H1 (cell line): ENCODE data around the gene THUMPD3. TPM values are rescaled to one million over a fixed set of nuclear protein-coding genes. Genes with fewer than 3 reads are reported as not detected.

Source experiments
- CTCF ChIA-PET: fragments of 300-600 bp; sonication (Branson Sonifier 250); formaldehyde crosslinking; loops from one replicate; lab custom pipeline; 2021; ENCODE audit not compliant: partially characterized antibody; lab: Charles Lee
- POLR2A ChIA-PET: fragments of 300-600 bp; sonication (Branson Sonifier 250); formaldehyde crosslinking; loops from one replicate; lab custom pipeline; 2021; ENCODE audit warnings: inconsistent platforms; ENCODE audit not compliant: partially characterized antibody; lab: Charles Lee
- DNase-seq, 2 experiments: peaks; one replicate each; pipeline versions ENCODE4 v3.0.0 to v3.0.0-alpha.2; 2010 to 2022; ENCODE audit warnings: low spot score in 2 of 2, low read depth in 1 of 2, mixed read lengths in 1 of 2
- FAIRE-seq: peaks from 2 replicates; lab custom pipeline; 2011; peaks lifted over from hg19 to GRCh38; lab: Jason Lieb, UNC
- H2AFZ ChIP-seq: 2 replicates; pipeline ENCODE4 v1.8.1; 2012; ENCODE audit warnings: low read length, inconsistent platforms
- H2AK5ac ChIP-seq: 2 replicates; pipeline ENCODE4 v1.6.1; 2013; ENCODE audit warnings: low read depth, low read length
- H2BK120ac ChIP-seq: replicated peaks from 2 replicates; pipeline ENCODE3; 2013; ENCODE audit warnings: low read depth, low read length, inconsistent platforms
- H2BK12ac ChIP-seq: 2 replicates; pipeline ENCODE4 v1.6.1; 2013; ENCODE audit warnings: low read depth, low read length
- H2BK15ac ChIP-seq: 2 replicates; pipeline ENCODE4 v1.6.1; 2013; ENCODE audit warnings: low read length
- H2BK20ac ChIP-seq: 2 replicates; pipeline ENCODE4 v1.6.1; 2013; ENCODE audit warnings: low read length
- H2BK5ac ChIP-seq: 2 replicates; pipeline ENCODE4 v1.6.1; 2013; ENCODE audit warnings: low read depth, low read length
- H3K14ac ChIP-seq: 2 replicates; pipeline ENCODE4 v1.6.1; 2013; ENCODE audit warnings: inconsistent platforms; ENCODE audit not compliant: insufficient read length
- H3K18ac ChIP-seq: 2 replicates; pipeline ENCODE4 v1.6.1; 2013; ENCODE audit warnings: low read length; ENCODE audit errors: extremely low read depth
- H3K23ac ChIP-seq: 2 replicates; pipeline ENCODE4 v1.6.1; 2013; ENCODE audit warnings: inconsistent platforms; ENCODE audit not compliant: insufficient read length
- H3K23me2 ChIP-seq: 2 replicates; pipeline ENCODE4 v1.6.1; 2013; ENCODE audit warnings: low read depth, low read length
- H3K27ac ChIP-seq: 2 replicates; pipeline ENCODE4 v1.6.1; 2011; ENCODE audit warnings: low read depth, low read length, inconsistent platforms
- H3K27me3 ChIP-seq, 4 experiments: replicated peaks in 1 of 4; 1 replicate in 1 of 4; 2 replicates in 3 of 4; pipeline versions ENCODE4 v1.6.1 to v1.8.1; 2011 to 2013; ENCODE audit warnings: low read length in 3 of 4, mild to moderate bottlenecking in 3 of 4, inconsistent platforms in 2 of 4, mixed read lengths in 2 of 4, moderate library complexity in 1 of 4; ENCODE audit not compliant: control insufficient read depth in 3 of 4, insufficient read depth in 3 of 4; ENCODE audit errors: extremely low read depth in 1 of 4
- H3K36me3 ChIP-seq, 4 experiments: 2 replicates each; pipeline versions ENCODE4 v1.6.1 to v1.8.1; 2011 to 2013; ENCODE audit warnings: mild to moderate bottlenecking in 4 of 4, low read length in 3 of 4, moderate library complexity in 2 of 4, control low read depth in 1 of 4, inconsistent platforms in 1 of 4; ENCODE audit not compliant: insufficient read depth in 4 of 4, control insufficient read depth in 2 of 4
- H3K4ac ChIP-seq: replicated peaks from 2 replicates; pipeline ENCODE3; 2013; ENCODE audit warnings: low read length, low read depth, mixed read lengths, inconsistent platforms; ENCODE audit not compliant: insufficient read length
- H3K4me1 ChIP-seq, 4 experiments: replicated peaks in 1 of 4; 1 replicate in 1 of 4; 2 replicates in 3 of 4; pipeline versions ENCODE4 v1.6.1 to v1.8.1; 2011 to 2013; ENCODE audit warnings: low read length in 3 of 4, inconsistent platforms in 2 of 4, mixed read lengths in 1 of 4; ENCODE audit not compliant: insufficient read depth in 4 of 4, control insufficient read depth in 3 of 4
- H3K4me2 ChIP-seq, 2 experiments: 2 replicates each; pipeline versions ENCODE4 v1.6.1 to v1.8.1; 2011 to 2013; ENCODE audit warnings: low read depth in 2 of 2, low read length in 2 of 2, control low read depth in 1 of 2, inconsistent platforms in 1 of 2, mild to moderate bottlenecking in 1 of 2; ENCODE audit not compliant: insufficient read depth in 1 of 2
- H3K4me3 ChIP-seq, 4 experiments: fragments of 200-600, 300-600 bp in 1 of 4; sonication (generic), shearing (Covaris generic), sonication (Bioruptor Twin) in 1 of 4; 2 replicates each; pipeline versions ENCODE4 v1.5.1 to v1.8.1; 2011 to 2016; ENCODE audit warnings: low read length in 4 of 4, low read depth in 3 of 4, control low read depth in 2 of 4, inconsistent platforms in 2 of 4, mild to moderate bottlenecking in 2 of 4, mixed read lengths in 1 of 4, moderate library complexity in 1 of 4; ENCODE audit not compliant: insufficient read depth in 2 of 4; ENCODE audit errors: extremely low read depth in 1 of 4
- H3K56ac ChIP-seq: replicated peaks from 2 replicates; pipeline ENCODE3; 2013; ENCODE audit warnings: low read depth, mild to moderate bottlenecking, mixed read lengths, low read length, inconsistent platforms; ENCODE audit not compliant: insufficient read length
- H3K79me1 ChIP-seq: 2 replicates; pipeline ENCODE4 v1.6.1; 2013; ENCODE audit warnings: low read depth, low read length, control low read depth
- H3K79me2 ChIP-seq, 2 experiments: 2 replicates each; pipeline versions ENCODE4 v1.6.1 to v1.8.1; 2012 to 2013; ENCODE audit warnings: low read length in 2 of 2, mild to moderate bottlenecking in 2 of 2, inconsistent platforms in 1 of 2; ENCODE audit not compliant: insufficient read depth in 2 of 2, control insufficient read depth in 1 of 2
- H3K9ac ChIP-seq, 4 experiments: replicated peaks in 1 of 4; 1 replicate in 1 of 4; 2 replicates in 3 of 4; pipeline versions ENCODE4 v1.6.1 to v1.8.1; 2011 to 2013; ENCODE audit warnings: low read depth in 3 of 4, low read length in 3 of 4, control low read depth in 2 of 4, mild to moderate bottlenecking in 2 of 4, moderate library complexity in 2 of 4, inconsistent platforms in 1 of 4; ENCODE audit errors: extremely low read depth in 1 of 4
- H3K9me3 ChIP-seq, 2 experiments: 2 replicates each; pipeline versions ENCODE4 v1.6.1 to v1.8.1; 2012 to 2013; ENCODE audit warnings: mild to moderate bottlenecking in 2 of 2, moderate library complexity in 2 of 2, control low read depth in 1 of 2, inconsistent platforms in 1 of 2, low read depth in 1 of 2, low read length in 1 of 2, mixed read lengths in 1 of 2; ENCODE audit not compliant: insufficient read depth in 2 of 2
- H4K20me1 ChIP-seq, 2 experiments: replicated peaks in 1 of 2; 2 replicates each; pipeline versions ENCODE3 to v1.8.1; 2011 to 2013; ENCODE audit warnings: inconsistent platforms in 2 of 2, low read length in 2 of 2, mild to moderate bottlenecking in 1 of 2; ENCODE audit not compliant: insufficient read depth in 2 of 2, control insufficient read depth in 1 of 2
- H4K5ac ChIP-seq: 2 replicates; pipeline ENCODE4 v1.6.1; 2013; ENCODE audit warnings: low read length, low read depth, mixed read lengths, inconsistent platforms; ENCODE audit not compliant: insufficient read length
- H4K8ac ChIP-seq: 2 replicates; pipeline ENCODE4 v1.8.0; 2013; ENCODE audit warnings: mild to moderate bottlenecking, moderate library complexity, low read length, inconsistent platforms; ENCODE audit not compliant: insufficient read depth; ENCODE audit errors: extremely low read depth
- H4K91ac ChIP-seq: replicated peaks from 2 replicates; pipeline ENCODE3; 2013; ENCODE audit warnings: low read length, mixed read lengths, inconsistent platforms; ENCODE audit not compliant: insufficient read length
- CBX8 ChIP-seq: fragments of 300-800, 300-1000 bp; sonication (generic); IDR thresholded peaks from 2 replicates; pipeline ENCODE4 v1.7.1; 2016; ENCODE audit warnings: low read depth, low read length, borderline replicate concordance
- CEBPB ChIP-seq: IDR thresholded peaks from 2 replicates; pipeline ENCODE4 v1.6.1; 2012; ENCODE audit warnings: low read depth, low read length
- CHD2 ChIP-seq: IDR thresholded peaks from 2 replicates; pipeline ENCODE4 v1.6.1; 2012; ENCODE audit warnings: low read length, improper control_type of control experiment
- EGR1 ChIP-seq: IDR thresholded peaks from 2 replicates; pipeline ENCODE4 v1.6.1; 2011; ENCODE audit warnings: low read depth, low read length, borderline replicate concordance
- KDM1A ChIP-seq: fragments of 200-600, 300-600 bp; sonication (generic); IDR thresholded peaks from 2 replicates; pipeline ENCODE4 v1.7.1; 2016; ENCODE audit warnings: mild to moderate bottlenecking, low read length, borderline replicate concordance
- PHF8 ChIP-seq: fragments of 200-600 bp; sonication (generic); conservative IDR thresholded peaks from 2 replicates; pipeline ENCODE4 v1.7.1; 2012; ENCODE audit warnings: low read depth, mild to moderate bottlenecking, inconsistent platforms, low read length, moderate library complexity
- RAD21 ChIP-seq, 2 experiments: IDR thresholded peaks in 1 of 2; conservative IDR thresholded peaks in 1 of 2; 2 replicates each; pipeline ENCODE4 v1.6.1; 2011; ENCODE audit warnings: low read depth in 2 of 2, low read length in 2 of 2, improper control_type of control experiment in 1 of 2, inconsistent platforms in 1 of 2, mild to moderate bottlenecking in 1 of 2, moderate library complexity in 1 of 2
- SIX5 ChIP-seq: IDR thresholded peaks from 2 replicates; pipeline ENCODE4 v1.6.1; 2011; ENCODE audit warnings: mild to moderate bottlenecking, low read depth, low read length
- SUZ12 ChIP-seq: fragments of 200-600 bp; sonication (generic); IDR thresholded peaks from 2 replicates; pipeline ENCODE4 v1.6.1; 2012; ENCODE audit warnings: mild to moderate bottlenecking, inconsistent platforms, low read length, moderate library complexity, mixed read lengths
- TEAD4 ChIP-seq: IDR thresholded peaks from 2 replicates; pipeline ENCODE4 v1.6.1; 2012; ENCODE audit warnings: low read depth, low read length, inconsistent platforms, mixed read lengths
- WGBS, 2 experiments: shearing (Covaris generic) in 1 of 2; methylation state at CpG; one replicate each; pipeline versions ENCODE4 v1.1.6 to v1.1.7; 2013 to 2015; ENCODE audit warnings: low lambda C conversion rate in 2 of 2, mixed read lengths in 2 of 2, inconsistent platforms in 1 of 2, low coverage in 1 of 2, missing lambda C conversion rate in 1 of 2; ENCODE audit not compliant: insufficient replicate concordance in 2 of 2, insufficient coverage in 1 of 2, insufficient read length in 1 of 2; ENCODE audit errors: extremely low coverage in 1 of 2, missing lambda C conversion rate in 1 of 2; 5-methylcytosine and 5-hydroxymethylcytosine counted together
- polyA plus RNA-seq, 7 experiments: library from polyadenylated mRNA; depleted of rRNA in 3 of 7; stranded (reverse) in 5 of 7; unstranded in 2 of 7; fragments of >200 nt in 5 of 7; fragments of 200-250 nt in 2 of 7; gene quantifications; 1 replicate in 5 of 7; 2 replicates in 1 of 7; 4 replicates in 1 of 7; pipeline versions ENCODE4 v1.2.1 to v1.2.3, GENCODE V29; 2011 to 2013; ENCODE audit warnings: missing spikeins in 2 of 7, mixed read lengths in 2 of 7
- total RNA-seq: library from RNA; stranded (reverse); fragmentation: NEBNext Ultra II Directional; extraction: Animal tissue kit (Norgen Biotek cat#: 25700); gene quantifications from 2 replicates; pipeline ENCODE4 v1.2.1, GENCODE V29; 2021
- TF ChIP-seq, protein P1 (sequence below): IDR thresholded peaks from 2 replicates; pipeline ENCODE4 v1.6.1; 2012; ENCODE audit warnings: inconsistent platforms

Gene THUMPD3
- total and polyA plus RNA-seq, 2 of the 8 experiments (the other 6 are each of a cell fraction or from before 2014, with no cell fraction given): 26.7 to 68.9 TPM

GRCh38 chr3:9397906-9398699, 35.2 kb downstream of the THUMPD3 start:
- H3K9me3 ChIP-seq: no peaks in the 10 kb centered on the region
- peaks cover 2 to 23% (median 12%) of the 10 kb centered on the region in 4 experiments; a peak in 6 of 8 replicates for H3K36me3 ChIP-seq
- ChIA-PET POLR2A (interaction anchor here (0.8 to 10.0 kb wide), 28 partner anchors 9 to 405 kb away, joined by 3 to 300 read pairs (median 10); partner anchors contain the start of genes BRPF1, MTMR14 and THUMPD3), CTCF (interaction anchor here (2.1 to 4.7 kb wide), 2 partner anchors 26 to 45 kb away, joined by 7 to 43 read pairs; no protein-coding TSS in a partner anchor)
- H2BK12ac ChIP-seq: peak overlapping the region; percentile 52
- peaks cover 79 to 86% of the 10 kb centered on the region in 2 experiments for H3K79me2 ChIP-seq
- H3K23me2 ChIP-seq: peaks cover 16% of the 10 kb centered on the region
- H2BK5ac ChIP-seq: peak overlapping the region; percentile 98
- peak overlapping the region; percentile 99 for H3K27ac ChIP-seq
- H3K4me1 ChIP-seq: peaks cover 5 to 27% (median 12%) of the 10 kb centered on the region in 4 experiments; a peak in 6 of 7 replicates
- peak overlapping the region; percentile 84 for H4K91ac ChIP-seq
- peak overlapping the region; percentile 52 for H4K5ac ChIP-seq
- peaks cover 16 to 22% of the 10 kb centered on the region in 2 experiments for H4K20me1 ChIP-seq
- H3K14ac ChIP-seq: peak overlapping the region; percentile 16
- WGBS, 2 experiments: 3% methylated on average over 44 of the region's 47 CpGs; no CpG with 5 or more reads in 1 of the 2 experiments
- no peak overlapping the region for H2BK120ac ChIP-seq
- H3K4me3 ChIP-seq: peak overlapping the region; percentile 95 to 99 (median 98)
- no peaks in the 10 kb centered on the region for H3K79me1 ChIP-seq
- peak overlapping the region; percentile 99 for H4K8ac ChIP-seq
- DNase-seq (peak in 1 of 2 experiments; percentile 65), FAIRE-seq (no peak)
- H3K27me3 ChIP-seq: no peaks in the 10 kb centered on the region
- H3K18ac ChIP-seq: peak overlapping the region; percentile 62
- H2BK20ac ChIP-seq: no peak overlapping the region
- peak overlapping the region; percentile 92 for H2AK5ac ChIP-seq
- no peak overlapping the region; the same call in 1 of the 2 replicates for H2BK15ac ChIP-seq
- H2AFZ ChIP-seq: no peak overlapping the region
- no peak overlapping the region for H3K23ac ChIP-seq
- H3K9ac ChIP-seq: peak overlapping the region; percentile 98 to 100 (median 99)
- H3K4ac ChIP-seq: peak overlapping the region; percentile 99
- H3K56ac ChIP-seq: peak overlapping the region; percentile 87
- peak overlapping the region; percentile 78 to 89 for H3K4me2 ChIP-seq
- TF ChIP-seq RAD21 (IDR thresholded peaks at IDR 0.05 in 1 of 2, conservative IDR thresholded peaks at IDR 0.05 in 1 of 2; ENCODE audit: low read depth in 2 of 2, low read length in 2 of 2): no peak
- TF ChIP-seq CEBPB: no peak
- TF ChIP-seq KDM1A: no peak
- no peak for TF ChIP-seq SIX5
- TF ChIP-seq CBX8: no peak
- TF ChIP-seq PHF8: peak; percentile 20
- TF ChIP-seq EGR1: no peak
- TF ChIP-seq, protein P1, sequence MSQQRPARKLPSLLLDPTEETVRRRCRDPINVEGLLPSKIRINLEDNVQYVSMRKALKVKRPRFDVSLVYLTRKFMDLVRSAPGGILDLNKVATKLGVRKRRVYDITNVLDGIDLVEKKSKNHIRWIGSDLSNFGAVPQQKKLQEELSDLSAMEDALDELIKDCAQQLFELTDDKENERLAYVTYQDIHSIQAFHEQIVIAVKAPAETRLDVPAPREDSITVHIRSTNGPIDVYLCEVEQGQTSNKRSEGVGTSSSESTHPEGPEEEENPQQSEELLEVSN: no peak
- TF ChIP-seq TEAD4: no peak
- no peak; the same call in 1 of the 2 replicates for TF ChIP-seq CHD2
- no peak for TF ChIP-seq SUZ12
